ENCODE measurements around the gene KIF25.

Gene KIF25

DNA sequence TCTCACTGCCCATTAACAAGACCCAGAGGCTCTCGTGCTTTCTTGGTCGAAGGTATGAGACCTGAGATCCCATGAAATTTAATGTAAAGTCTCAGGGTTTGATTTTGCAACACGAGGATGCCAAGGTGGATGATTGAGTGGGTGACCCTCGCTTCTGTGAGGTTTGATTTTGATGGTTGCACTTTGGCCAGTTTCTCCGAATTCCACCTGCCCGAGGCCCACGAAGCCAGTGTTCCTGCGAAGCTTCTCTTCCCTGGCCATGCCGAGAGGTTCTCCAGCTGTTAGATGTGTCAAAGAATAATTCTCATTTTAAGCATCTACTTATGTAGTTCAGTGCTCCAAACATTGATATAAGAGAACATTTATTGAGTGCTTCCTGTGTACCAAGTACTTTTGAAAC is at the start of gene KIF25:
KIF25 (plus strand) TSS at position 30 of the 400 bp plus-strand sequence. CDS start 31,915 bp downstream, outside the sequence.
- DNase-seq (ENCODE audit: low read depth) = no peak
- H3K4me3 ChIP-seq (ENCODE audit: low read depth, low read length) = peak within 1 kb of the TSS; percentile 29
- TF ChIP-seq, protein P1, sequence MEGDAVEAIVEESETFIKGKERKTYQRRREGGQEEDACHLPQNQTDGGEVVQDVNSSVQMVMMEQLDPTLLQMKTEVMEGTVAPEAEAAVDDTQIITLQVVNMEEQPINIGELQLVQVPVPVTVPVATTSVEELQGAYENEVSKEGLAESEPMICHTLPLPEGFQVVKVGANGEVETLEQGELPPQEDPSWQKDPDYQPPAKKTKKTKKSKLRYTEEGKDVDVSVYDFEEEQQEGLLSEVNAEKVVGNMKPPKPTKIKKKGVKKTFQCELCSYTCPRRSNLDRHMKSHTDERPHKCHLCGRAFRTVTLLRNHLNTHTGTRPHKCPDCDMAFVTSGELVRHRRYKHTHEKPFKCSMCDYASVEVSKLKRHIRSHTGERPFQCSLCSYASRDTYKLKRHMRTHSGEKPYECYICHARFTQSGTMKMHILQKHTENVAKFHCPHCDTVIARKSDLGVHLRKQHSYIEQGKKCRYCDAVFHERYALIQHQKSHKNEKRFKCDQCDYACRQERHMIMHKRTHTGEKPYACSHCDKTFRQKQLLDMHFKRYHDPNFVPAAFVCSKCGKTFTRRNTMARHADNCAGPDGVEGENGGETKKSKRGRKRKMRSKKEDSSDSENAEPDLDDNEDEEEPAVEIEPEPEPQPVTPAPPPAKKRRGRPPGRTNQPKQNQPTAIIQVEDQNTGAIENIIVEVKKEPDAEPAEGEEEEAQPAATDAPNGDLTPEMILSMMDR (IDR thresholded peaks at IDR 0.05; ENCODE audit: insufficient read depth, low read depth, low read length, missing control alignments) = no peak

DNA sequence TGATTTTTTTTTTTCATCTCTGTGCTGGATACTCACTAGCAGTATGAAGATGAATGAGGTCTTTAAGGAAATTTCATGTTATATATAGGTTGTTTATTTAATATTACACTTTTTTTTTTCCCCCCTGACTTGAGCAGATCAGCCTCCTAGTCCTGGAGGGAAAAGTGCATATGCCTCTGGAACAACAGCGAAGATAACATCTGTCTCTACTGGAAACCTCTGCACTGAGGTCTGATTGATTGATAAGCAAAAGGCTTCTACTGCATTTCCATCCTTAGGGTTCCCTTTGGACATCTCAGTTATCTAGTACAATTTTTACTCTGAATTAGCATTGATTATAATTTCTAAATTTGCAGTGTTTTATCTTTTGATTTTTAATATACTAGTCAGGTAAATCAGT is 49.8 kb upstream of the KIF25 start:
- TF ChIP-seq, protein P1 (IDR thresholded peaks at IDR 0.05; ENCODE audit: insufficient read depth, low read depth, low read length, missing control alignments) = no peak
- H3K4me3 ChIP-seq (ENCODE audit: low read depth, low read length) = no peak overlapping the region
- DNase-seq (ENCODE audit: low read depth) = no peak

DNA sequence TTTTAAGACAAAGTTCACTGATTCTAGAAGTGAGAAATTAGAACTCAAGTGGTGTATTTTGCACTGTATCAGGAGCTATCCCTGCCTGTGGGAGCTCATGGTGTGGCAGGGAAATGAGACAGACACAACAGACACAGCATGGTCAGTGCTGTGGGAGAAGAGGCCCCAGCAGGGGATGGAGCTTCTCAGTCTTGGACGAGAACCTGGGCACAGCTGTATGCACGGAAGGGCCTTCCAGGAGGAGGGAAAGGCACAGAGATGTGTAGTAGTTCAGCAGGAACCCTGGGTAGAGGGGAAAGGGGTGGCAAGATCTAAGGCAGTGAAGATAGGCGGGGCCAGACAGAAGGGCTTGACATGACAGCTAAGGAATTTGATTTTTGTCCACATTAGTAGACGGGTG is 48.8 kb upstream of the KIF25 start:
- no peak for DNase-seq (ENCODE audit: low read depth)
- TF ChIP-seq, protein P1 (IDR thresholded peaks at IDR 0.05; ENCODE audit: insufficient read depth, low read depth, low read length, missing control alignments) = no peak
- no peak overlapping the region for H3K4me3 ChIP-seq (ENCODE audit: low read depth, low read length)

GRCh38 chr6:167949121-167949684 is 48.3 kb upstream of the KIF25 start:
- TF ChIP-seq, protein P1 (IDR thresholded peaks at IDR 0.05; ENCODE audit: insufficient read depth, low read depth, low read length, missing control alignments) = no peak
- H3K4me3 ChIP-seq (ENCODE audit: low read depth, low read length) = no peak overlapping the region
- no peak for DNase-seq (ENCODE audit: low read depth)

- DNase-seq (ENCODE audit: low read depth) = no peak
- no peak overlapping the region for H3K4me3 ChIP-seq (ENCODE audit: low read depth, low read length)
- TF ChIP-seq, protein P1 (IDR thresholded peaks at IDR 0.05; ENCODE audit: insufficient read depth, low read depth, low read length, missing control alignments) = no peak
These were observed 45.5 kb upstream of the KIF25 start for GRCh38 chr6:167951781-167952511.

GRCh38 chr6:167952512-167952859 is 45.0 kb upstream of the KIF25 start:
- DNase-seq (ENCODE audit: low read depth) = no peak
- H3K4me3 ChIP-seq (ENCODE audit: low read depth, low read length) = no peak overlapping the region
- TF ChIP-seq, protein P1 (IDR thresholded peaks at IDR 0.05; ENCODE audit: insufficient read depth, low read depth, low read length, missing control alignments) = no peak

All from GM12865 (cell line).